Measurements from ENCODE around the gene TPSG1.

TPSG1 gene

DNA sequence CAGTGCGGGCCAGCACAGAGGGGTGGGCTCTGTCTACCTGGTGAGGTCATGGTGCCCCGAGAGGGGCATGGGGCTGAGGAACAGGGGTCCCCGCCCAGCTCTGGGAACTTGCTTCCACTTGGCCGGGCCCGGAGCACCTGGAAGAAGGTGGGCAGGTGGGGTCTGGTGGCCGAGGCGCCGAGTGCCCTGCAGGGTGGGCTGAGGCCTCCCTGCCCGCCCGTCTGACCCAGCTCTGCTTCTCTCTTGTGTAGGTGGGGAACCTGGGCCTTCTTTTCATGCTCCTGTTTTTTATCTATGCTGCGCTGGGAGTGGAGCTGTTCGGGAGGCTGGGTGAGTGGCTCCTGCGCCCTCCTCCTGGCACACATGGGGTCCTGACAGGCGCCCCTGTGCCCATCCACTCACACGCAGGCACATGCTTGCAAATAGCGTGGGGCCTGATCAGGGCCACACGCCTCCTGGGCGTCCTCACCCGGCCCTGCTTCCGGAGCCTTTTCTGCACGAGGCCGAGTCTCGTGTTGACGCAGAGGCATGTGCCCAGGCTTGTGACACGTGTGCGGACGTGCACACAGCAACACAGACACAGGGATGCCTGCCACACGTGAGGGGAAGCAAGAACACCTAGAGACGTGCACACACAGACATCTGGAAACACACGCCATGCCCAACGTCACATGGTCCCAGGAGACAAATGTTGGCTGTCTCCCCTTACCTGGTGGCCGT lies 8.2 kb downstream of the TPSG1 start:
- no peak for DNase-seq
- no peak overlapping the region for H3K4me2 ChIP-seq (ENCODE audit: low read depth, low read length)
- no peak overlapping the region for H3K27ac ChIP-seq (ENCODE audit: low read length)
- H3K9me3 ChIP-seq (replicated peaks; ENCODE audit: insufficient read depth, low read length): no peaks in the 10 kb centered on the region
- TF ChIP-seq EZH2 (optimal IDR thresholded peaks at IDR 0.05; ENCODE audit: low read depth, low read length): no peak
- TF ChIP-seq, protein P1, sequence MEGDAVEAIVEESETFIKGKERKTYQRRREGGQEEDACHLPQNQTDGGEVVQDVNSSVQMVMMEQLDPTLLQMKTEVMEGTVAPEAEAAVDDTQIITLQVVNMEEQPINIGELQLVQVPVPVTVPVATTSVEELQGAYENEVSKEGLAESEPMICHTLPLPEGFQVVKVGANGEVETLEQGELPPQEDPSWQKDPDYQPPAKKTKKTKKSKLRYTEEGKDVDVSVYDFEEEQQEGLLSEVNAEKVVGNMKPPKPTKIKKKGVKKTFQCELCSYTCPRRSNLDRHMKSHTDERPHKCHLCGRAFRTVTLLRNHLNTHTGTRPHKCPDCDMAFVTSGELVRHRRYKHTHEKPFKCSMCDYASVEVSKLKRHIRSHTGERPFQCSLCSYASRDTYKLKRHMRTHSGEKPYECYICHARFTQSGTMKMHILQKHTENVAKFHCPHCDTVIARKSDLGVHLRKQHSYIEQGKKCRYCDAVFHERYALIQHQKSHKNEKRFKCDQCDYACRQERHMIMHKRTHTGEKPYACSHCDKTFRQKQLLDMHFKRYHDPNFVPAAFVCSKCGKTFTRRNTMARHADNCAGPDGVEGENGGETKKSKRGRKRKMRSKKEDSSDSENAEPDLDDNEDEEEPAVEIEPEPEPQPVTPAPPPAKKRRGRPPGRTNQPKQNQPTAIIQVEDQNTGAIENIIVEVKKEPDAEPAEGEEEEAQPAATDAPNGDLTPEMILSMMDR (IDR thresholded peaks at IDR 0.05; ENCODE audit: low read length): no peak
- no peak for TF ChIP-seq EZH2phosphoT487 (IDR thresholded peaks at IDR 0.05; ENCODE audit: low read length)
- no peaks in the 10 kb centered on the region for H3K9me2 ChIP-seq (replicated peaks; ENCODE audit: insufficient read depth, low read length)
- no peaks in the 10 kb centered on the region for H3K79me2 ChIP-seq (ENCODE audit: low read length)
- no peak overlapping the region for H3K9ac ChIP-seq (ENCODE audit: low read length)
- H3K27me3 ChIP-seq (replicated peaks; ENCODE audit: insufficient read depth, low read length): peaks cover 98% of the 10 kb centered on the region
- H3F3A ChIP-seq (ENCODE audit: insufficient read depth, low read length): no peaks in the 10 kb centered on the region
- no peak overlapping the region for H2AFZ ChIP-seq (ENCODE audit: low read length)
- H3K4me1 ChIP-seq (ENCODE audit: low read length): no peaks in the 10 kb centered on the region
- H4K20me1 ChIP-seq (ENCODE audit: insufficient read depth, low read length): no peaks in the 10 kb centered on the region
- H3K4me3 ChIP-seq (ENCODE audit: low read length): no peak overlapping the region
- no peaks in the 10 kb centered on the region for H3K36me3 ChIP-seq (replicated peaks; ENCODE audit: insufficient read depth, low read length)

DNA sequence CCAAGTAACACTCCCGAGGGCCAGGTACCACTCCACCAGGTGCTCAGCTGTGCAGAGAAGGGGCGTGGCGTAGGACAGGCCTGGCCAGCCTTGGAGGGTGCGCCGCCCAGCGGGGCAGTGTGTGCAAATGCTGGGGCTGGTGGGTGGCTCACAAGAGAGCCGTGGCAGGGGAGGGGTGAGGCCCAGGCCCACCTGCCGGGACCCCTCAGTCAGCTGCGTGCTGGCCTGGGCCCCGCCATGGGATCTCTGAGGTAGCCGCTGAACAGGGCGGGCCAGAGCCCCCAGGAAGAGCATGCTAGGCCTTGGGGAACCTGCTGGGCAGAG lies 8.8 kb downstream of the TPSG1 start:
- Histone ChIP-seq H3K9ac (ENCODE audit: low read length) (no peak overlapping the region), H3K4me2 (ENCODE audit: low read depth, low read length) (no peak overlapping the region), H4K20me1 (ENCODE audit: insufficient read depth, low read length) (no peaks in the 10 kb centered on the region), H3K4me1 (ENCODE audit: low read length) (no peaks in the 10 kb centered on the region), H2AFZ (ENCODE audit: low read length) (no peak overlapping the region), H3K27me3 (replicated peaks; ENCODE audit: insufficient read depth, low read length) (peaks cover 98% of the 10 kb centered on the region), H3K9me3 (replicated peaks; ENCODE audit: insufficient read depth, low read length) (no peaks in the 10 kb centered on the region), H3K9me2 (replicated peaks; ENCODE audit: insufficient read depth, low read length) (no peaks in the 10 kb centered on the region), H3F3A (ENCODE audit: insufficient read depth, low read length) (no peaks in the 10 kb centered on the region), H3K79me2 (ENCODE audit: low read length) (no peaks in the 10 kb centered on the region), H3K27ac (ENCODE audit: low read length) (no peak overlapping the region), H3K4me3 (ENCODE audit: low read length) (no peak overlapping the region), H3K36me3 (replicated peaks; ENCODE audit: insufficient read depth, low read length) (no peaks in the 10 kb centered on the region)
- DNase-seq: no peak
- TF ChIP-seq EZH2 (optimal IDR thresholded peaks at IDR 0.05; ENCODE audit: low read depth, low read length): no peak
- TF ChIP-seq EZH2phosphoT487 (IDR thresholded peaks at IDR 0.05; ENCODE audit: low read length): no peak
- TF ChIP-seq, protein P1 (IDR thresholded peaks at IDR 0.05; ENCODE audit: low read length): no peak

DNA sequence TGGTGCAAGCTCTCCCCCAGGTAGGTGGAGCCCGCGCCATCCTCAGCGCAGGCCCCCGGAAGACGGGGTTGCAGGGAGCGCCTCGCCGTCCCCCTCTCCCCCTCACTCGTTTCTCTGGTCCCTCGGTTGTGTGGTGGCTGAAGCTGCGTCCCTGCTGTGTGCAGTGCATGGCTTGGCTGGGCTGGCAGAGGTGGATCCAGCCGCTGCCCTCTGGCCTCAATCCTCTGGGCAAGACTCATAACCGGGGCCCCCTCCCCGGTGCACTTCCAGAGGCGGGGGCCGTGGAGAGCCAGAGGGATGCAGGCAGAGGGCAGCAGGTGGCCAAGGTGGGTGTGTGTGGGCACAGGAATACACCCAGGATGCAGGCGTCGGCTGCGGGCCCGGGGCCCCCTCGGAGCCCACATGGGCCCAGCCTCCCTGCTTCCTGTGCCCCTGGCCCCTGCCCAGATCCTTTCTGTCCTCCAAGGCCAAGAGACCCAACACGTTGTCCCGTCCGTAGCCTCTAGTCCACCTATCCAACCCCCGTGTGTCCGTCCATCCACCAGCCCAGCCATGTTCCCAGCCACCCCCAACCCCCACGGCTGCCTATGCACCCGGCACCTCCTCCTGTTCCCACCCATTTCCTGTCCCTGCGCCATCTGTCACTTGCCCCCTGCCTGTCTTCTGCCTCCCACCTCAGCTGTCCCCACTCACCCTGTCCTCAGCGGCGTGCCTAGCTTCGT lies 9.3 kb downstream of the TPSG1 start:
- H3K4me1 ChIP-seq (ENCODE audit: low read length): no peaks in the 10 kb centered on the region
- no peaks in the 10 kb centered on the region for H3K79me2 ChIP-seq (ENCODE audit: low read length)
- no peak overlapping the region for H3K9ac ChIP-seq (ENCODE audit: low read length)
- H4K20me1 ChIP-seq (ENCODE audit: insufficient read depth, low read length): no peaks in the 10 kb centered on the region
- no peak overlapping the region for H2AFZ ChIP-seq (ENCODE audit: low read length)
- no peaks in the 10 kb centered on the region for H3K36me3 ChIP-seq (replicated peaks; ENCODE audit: insufficient read depth, low read length)
- H3K9me2 ChIP-seq (replicated peaks; ENCODE audit: insufficient read depth, low read length): no peaks in the 10 kb centered on the region
- no peak overlapping the region for H3K27ac ChIP-seq (ENCODE audit: low read length)
- no peaks in the 10 kb centered on the region for H3K9me3 ChIP-seq (replicated peaks; ENCODE audit: insufficient read depth, low read length)
- no peak overlapping the region for H3K4me2 ChIP-seq (ENCODE audit: low read depth, low read length)
- no peak for DNase-seq
- TF ChIP-seq, protein P1 (IDR thresholded peaks at IDR 0.05; ENCODE audit: low read length): no peak
- TF ChIP-seq EZH2 (optimal IDR thresholded peaks at IDR 0.05; ENCODE audit: low read depth, low read length) (no peak), EZH2phosphoT487 (IDR thresholded peaks at IDR 0.05; ENCODE audit: low read length) (no peak)
- H3K27me3 ChIP-seq (replicated peaks; ENCODE audit: insufficient read depth, low read length): peaks cover 98% of the 10 kb centered on the region
- no peak overlapping the region for H3K4me3 ChIP-seq (ENCODE audit: low read length)
- no peaks in the 10 kb centered on the region for H3F3A ChIP-seq (ENCODE audit: insufficient read depth, low read length)
